Astrocyte of the cerebellum (primary cell): ENCODE data around the gene ZCCHC8.
"Not testable (repeated sequence)": the region's sequence is repeated elsewhere in the genome, so short reads cannot be mapped to it uniquely, and the experiment has no call there.

ENCODE experiments used
- DNase-seq: peaks from one replicate; pipeline ENCODE4 v3.0.0-alpha.2; 2011; ENCODE audit warnings: low read depth
- H3K4me3 ChIP-seq: 2 replicates; pipeline ENCODE4 v1.5.1; 2011; ENCODE audit warnings: mild to moderate bottlenecking, low read depth, low read length, moderate library complexity
- in situ Hi-C: cut with HindIII; loops from 2 replicates; pipeline ENCODE4 v1.10.0; 2017; ENCODE audit warnings: low sequenced_read_pairs
- TF ChIP-seq, protein P1 (sequence below): IDR thresholded peaks from 2 replicates; pipeline ENCODE4 v1.5.1; 2012; ENCODE audit warnings: low read length, low read depth, moderate library complexity, mild to moderate bottlenecking; ENCODE audit errors: missing control alignments

ZCCHC8 gene

DNA sequence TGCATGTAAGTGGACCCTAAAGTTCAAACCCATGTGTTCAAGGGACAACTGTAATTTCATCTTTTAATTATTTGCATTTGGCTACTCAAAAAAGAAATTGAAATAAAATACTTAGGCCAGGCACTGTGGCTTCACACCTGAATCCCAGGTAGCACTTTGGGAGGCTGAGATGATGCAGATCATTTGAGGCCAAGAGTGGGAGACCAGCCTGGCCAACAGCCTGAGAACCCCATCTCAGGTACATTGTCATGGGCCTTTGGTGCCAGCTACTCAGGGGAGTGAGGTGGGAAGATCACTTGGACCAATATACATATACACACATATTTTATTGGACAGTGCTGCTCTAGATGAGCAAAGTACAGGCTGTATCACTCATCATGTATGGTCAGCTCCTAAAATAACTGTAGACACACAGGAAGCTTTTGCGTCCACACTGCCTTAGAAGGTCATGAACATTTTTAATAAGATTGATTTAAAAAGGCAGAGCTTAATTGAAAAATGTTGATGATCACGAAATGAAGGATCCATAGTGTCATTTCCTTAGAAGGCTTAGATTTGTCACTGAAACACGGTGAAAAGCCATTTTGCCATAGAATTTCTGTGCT, 2.5 kb upstream of the ZCCHC8 start:
- no peak overlapping the region for H3K4me3 ChIP-seq
- DNase-seq = no peak
- in situ Hi-C loops = no loop called here
- TF ChIP-seq, protein P1, sequence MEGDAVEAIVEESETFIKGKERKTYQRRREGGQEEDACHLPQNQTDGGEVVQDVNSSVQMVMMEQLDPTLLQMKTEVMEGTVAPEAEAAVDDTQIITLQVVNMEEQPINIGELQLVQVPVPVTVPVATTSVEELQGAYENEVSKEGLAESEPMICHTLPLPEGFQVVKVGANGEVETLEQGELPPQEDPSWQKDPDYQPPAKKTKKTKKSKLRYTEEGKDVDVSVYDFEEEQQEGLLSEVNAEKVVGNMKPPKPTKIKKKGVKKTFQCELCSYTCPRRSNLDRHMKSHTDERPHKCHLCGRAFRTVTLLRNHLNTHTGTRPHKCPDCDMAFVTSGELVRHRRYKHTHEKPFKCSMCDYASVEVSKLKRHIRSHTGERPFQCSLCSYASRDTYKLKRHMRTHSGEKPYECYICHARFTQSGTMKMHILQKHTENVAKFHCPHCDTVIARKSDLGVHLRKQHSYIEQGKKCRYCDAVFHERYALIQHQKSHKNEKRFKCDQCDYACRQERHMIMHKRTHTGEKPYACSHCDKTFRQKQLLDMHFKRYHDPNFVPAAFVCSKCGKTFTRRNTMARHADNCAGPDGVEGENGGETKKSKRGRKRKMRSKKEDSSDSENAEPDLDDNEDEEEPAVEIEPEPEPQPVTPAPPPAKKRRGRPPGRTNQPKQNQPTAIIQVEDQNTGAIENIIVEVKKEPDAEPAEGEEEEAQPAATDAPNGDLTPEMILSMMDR = no peak

DNA sequence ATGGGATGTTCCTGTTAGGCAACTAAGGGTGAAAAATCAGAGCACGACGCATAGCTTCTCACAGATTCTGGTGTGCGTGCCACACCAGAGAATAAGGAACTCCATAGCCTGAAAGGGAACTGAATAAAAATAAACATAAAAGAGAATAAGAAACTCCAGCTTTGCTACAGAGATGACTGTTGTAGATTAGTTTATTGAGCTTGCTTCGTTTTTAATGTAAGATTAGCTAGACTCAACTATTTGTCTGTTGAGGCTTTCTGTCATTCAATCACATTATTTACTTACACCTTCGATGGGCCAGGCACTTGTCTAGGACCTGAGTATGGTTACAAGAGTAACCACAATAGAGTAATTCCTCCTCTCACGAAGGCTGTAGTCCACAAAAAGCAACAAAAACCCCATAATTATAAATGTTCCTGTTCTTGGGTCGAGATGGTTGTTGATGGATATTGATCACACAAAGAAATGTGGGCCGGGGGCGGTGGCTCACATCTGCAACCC, 807 bp upstream of the ZCCHC8 start:
- H3K4me3 ChIP-seq = peak overlapping the region; percentile 78
- TF ChIP-seq, protein P1 = no peak
- in situ Hi-C loops = no loop called here
- no peak for DNase-seq

DNA sequence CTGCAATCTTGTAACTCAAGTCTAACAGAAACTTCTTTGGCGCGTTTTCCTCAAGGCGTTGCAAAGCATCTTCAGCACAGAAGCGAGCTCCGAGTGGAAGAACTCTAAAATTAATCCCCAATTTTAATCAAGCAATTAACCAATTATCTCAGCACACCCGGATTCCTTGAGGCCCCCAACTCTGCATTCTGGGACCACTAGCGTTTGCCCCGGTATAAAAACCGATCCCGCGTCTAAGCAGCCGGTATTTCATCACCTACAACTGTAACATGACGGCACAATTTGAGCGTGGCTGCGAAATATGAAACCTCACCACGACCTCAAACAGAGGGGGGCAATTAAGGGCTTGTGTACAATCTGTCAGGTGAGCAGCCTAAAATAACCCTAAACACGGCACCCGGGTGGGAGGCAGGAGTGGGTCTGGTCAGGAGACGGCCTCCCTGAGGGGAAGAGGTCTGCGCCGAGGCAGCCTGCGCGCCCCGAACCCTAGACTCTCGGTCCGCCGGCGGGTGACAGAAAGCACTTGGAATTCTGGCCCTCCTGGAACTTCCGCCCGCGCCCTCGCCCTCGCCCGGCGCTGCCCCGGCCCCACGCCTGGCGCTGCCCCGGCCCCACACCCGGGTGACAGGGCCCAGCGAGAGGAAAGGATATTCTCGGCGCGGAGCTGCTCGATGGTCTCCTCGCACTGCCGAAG, 594 bp downstream of the ZCCHC8 start:
- TF ChIP-seq, protein P1 = no peak
- in situ Hi-C loops = no loop called here
- H3K4me3 ChIP-seq = peak overlapping the region; percentile 78
- peak; percentile 45 for DNase-seq

DNA sequence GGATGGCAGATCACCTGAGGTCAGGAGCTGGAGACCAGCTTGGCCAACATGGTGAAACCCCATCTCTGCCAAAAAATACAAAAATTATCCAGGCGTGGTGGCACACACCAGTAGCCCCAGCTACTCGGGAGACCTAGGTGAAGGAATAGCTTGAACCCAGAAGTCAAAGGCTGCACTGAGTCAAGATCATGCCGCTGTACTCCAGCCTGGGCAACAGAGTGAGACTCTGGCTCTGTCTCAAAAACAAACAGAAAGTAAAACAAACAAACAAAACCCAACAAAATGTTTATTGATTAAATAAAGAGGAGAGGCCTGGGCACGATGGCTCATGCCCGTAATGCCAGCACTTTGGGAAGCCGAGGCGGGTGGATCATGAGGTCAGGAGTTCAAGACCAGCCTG, 5.5 kb downstream of the ZCCHC8 start:
- in situ Hi-C loops = no loop called here
- TF ChIP-seq, protein P1 = no peak
- DNase-seq = no peak
- H3K4me3 ChIP-seq = no peak overlapping the region

DNA sequence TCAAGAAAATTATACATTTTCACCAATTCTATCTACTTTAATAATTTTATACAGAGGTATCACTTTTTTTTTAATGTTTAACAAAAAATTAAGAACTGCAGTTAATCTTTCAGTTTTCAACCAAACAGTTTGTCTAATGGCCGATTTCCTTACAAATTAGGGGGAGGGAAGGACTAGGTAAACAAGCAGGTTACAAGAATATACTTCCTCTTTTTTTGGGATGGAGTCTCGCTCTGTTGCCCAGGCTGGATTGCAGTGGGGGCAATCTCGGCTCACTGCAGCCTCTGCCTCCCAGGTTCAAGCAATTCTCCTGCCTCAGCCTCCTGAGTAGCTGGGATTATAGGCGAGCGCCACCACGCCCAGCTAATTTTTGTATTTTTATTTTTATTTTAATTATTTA, 7.5 kb downstream of the ZCCHC8 start:
- in situ Hi-C loops, H3K4me3 ChIP-seq, DNase-seq: not testable (repeated sequence)

DNA sequence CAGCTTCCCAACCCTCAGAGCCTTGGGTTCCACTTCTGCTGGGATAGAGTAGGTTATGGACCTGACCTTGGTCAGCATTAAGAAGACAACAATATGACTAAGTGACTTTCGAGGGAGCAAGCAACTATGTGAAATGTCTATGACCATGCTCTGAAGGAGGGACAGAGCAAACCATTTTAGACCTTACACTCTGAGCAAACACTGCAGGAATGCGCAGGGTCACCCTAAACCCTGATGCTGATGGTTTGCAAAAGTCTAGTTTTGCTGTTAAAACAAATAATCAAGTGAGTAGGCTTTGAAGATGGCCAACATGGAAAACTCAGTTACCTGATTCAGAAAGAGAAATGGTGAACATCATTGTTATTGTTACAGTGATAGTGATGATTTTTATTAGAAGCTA, 8.7 kb downstream of the ZCCHC8 start:
- in situ Hi-C loops = no loop called here
- H3K4me3 ChIP-seq = no peak overlapping the region
- DNase-seq = no peak
- TF ChIP-seq, protein P1 = no peak

DNA sequence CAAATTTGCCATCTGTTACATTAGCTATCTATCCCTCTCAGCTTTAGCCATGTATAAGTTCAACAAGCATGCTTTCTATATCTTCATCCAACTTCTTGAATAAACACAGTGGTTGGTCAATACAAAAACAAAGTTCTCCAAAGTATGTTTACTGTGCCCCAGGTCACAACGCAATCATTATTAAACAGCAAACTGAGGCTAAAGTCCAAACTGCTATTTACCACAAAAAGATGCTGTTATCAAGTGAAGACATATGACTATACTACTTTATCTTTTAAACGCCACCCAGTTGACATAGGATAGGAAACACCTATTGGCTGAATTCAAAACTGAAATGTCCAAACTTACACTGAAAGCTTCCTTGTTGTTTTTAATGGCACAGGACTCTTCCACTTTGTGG, 11.7 kb downstream of the ZCCHC8 start:
- no peak for DNase-seq
- in situ Hi-C loops = no loop called here
- no peak overlapping the region for H3K4me3 ChIP-seq
- TF ChIP-seq, protein P1 = no peak

DNA sequence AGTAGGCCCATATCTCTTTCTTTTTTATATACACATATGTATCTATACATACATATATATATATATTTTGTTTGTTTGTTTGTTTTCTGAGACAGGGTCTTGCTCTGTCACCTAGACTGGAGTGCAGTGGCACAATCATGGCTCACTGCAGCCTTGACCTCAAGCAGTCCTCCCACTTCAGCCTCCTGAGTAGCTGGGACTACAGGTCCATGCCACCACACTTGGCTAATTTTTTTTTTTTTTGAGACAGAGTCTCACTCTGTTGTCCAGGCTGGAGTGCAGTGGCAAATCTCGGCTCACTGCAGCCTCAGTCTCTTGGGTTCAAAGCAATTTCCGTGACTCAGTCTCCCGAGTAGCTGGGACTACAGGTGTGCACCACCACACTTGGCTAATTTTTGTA, 12.9 kb downstream of the ZCCHC8 start:
- in situ Hi-C loops, DNase-seq, H3K4me3 ChIP-seq: not testable (repeated sequence)
